ENCODE measurements around the gene COPE. TPM values are rescaled to one million over a fixed set of nuclear protein-coding genes. Genes with fewer than 3 reads are reported as not detected.

The COPE gene
- polyA plus RNA-seq, 1 donor from 2014 or later: 397 TPM

DNA sequence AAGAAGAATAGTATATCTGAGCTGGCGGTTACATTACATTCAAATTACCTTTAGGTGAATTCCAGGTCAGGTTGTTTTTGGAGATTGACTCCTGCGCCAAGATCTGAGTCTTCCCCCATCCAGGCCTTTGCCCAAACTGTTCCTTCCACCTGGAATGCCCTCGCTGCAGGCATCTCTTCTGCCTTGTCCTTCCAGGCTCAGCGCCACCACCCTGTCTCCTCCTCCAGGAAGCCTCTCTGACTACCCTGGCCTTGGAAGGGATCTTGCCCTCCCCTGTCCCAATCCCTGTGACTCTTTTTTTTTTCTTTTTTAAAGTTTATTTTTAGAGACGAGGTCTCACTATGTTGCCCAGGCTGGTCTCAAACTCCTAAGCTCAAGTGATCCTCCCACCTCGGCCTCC, 23.5 kb upstream of the COPE start:
- no peak overlapping the region for H3K4me2 ChIP-seq (ENCODE audit: low read length)
- H3K27ac ChIP-seq (ENCODE audit: low read length): no peak overlapping the region
- no peak overlapping the region for H2AFZ ChIP-seq (ENCODE audit: low read depth, low read length)
- no peak for TF ChIP-seq SMC3 (conservative IDR thresholded peaks at IDR 0.05; ENCODE audit: poor library complexity)
- TF ChIP-seq EZH2 (IDR thresholded peaks at IDR 0.05; ENCODE audit: borderline replicate concordance, insufficient read depth, low read length, poor library complexity, severe bottlenecking): no peak
- no peak for TF ChIP-seq CTCF (IDR thresholded peaks at IDR 0.05; ENCODE audit: poor library complexity, severe bottlenecking)
- TF ChIP-seq, protein P1, sequence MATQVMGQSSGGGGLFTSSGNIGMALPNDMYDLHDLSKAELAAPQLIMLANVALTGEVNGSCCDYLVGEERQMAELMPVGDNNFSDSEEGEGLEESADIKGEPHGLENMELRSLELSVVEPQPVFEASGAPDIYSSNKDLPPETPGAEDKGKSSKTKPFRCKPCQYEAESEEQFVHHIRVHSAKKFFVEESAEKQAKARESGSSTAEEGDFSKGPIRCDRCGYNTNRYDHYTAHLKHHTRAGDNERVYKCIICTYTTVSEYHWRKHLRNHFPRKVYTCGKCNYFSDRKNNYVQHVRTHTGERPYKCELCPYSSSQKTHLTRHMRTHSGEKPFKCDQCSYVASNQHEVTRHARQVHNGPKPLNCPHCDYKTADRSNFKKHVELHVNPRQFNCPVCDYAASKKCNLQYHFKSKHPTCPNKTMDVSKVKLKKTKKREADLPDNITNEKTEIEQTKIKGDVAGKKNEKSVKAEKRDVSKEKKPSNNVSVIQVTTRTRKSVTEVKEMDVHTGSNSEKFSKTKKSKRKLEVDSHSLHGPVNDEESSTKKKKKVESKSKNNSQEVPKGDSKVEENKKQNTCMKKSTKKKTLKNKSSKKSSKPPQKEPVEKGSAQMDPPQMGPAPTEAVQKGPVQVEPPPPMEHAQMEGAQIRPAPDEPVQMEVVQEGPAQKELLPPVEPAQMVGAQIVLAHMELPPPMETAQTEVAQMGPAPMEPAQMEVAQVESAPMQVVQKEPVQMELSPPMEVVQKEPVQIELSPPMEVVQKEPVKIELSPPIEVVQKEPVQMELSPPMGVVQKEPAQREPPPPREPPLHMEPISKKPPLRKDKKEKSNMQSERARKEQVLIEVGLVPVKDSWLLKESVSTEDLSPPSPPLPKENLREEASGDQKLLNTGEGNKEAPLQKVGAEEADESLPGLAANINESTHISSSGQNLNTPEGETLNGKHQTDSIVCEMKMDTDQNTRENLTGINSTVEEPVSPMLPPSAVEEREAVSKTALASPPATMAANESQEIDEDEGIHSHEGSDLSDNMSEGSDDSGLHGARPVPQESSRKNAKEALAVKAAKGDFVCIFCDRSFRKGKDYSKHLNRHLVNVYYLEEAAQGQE (IDR thresholded peaks at IDR 0.05; ENCODE audit: borderline replicate concordance): no peak
- TF ChIP-seq TAF1 (IDR thresholded peaks at IDR 0.05; ENCODE audit: low read depth): no peak
- no peaks in the 10 kb centered on the region for H3K27me3 ChIP-seq (ENCODE audit: insufficient read depth, low read depth, low read length)
- no peak overlapping the region for H3K9ac ChIP-seq (ENCODE audit: low read length)
- H3F3A ChIP-seq (ENCODE audit: insufficient read depth, low read length, poor library complexity, severe bottlenecking): no peaks in the 10 kb centered on the region
- no peaks in the 10 kb centered on the region for H4K20me1 ChIP-seq (ENCODE audit: insufficient read depth)
- H3K4me3 ChIP-seq (ENCODE audit: low read length): no peak overlapping the region
- no peaks in the 10 kb centered on the region for H3K36me3 ChIP-seq (ENCODE audit: insufficient read depth, low read length)
- H3K9me2 ChIP-seq (ENCODE audit: insufficient read depth, low read length): no peaks in the 10 kb centered on the region
- H3K9me3 ChIP-seq (ENCODE audit: low read length): no peaks in the 10 kb centered on the region
- H3K79me2 ChIP-seq (replicated peaks; ENCODE audit: insufficient read depth, low read length): peaks cover 3% of the 10 kb centered on the region

DNA sequence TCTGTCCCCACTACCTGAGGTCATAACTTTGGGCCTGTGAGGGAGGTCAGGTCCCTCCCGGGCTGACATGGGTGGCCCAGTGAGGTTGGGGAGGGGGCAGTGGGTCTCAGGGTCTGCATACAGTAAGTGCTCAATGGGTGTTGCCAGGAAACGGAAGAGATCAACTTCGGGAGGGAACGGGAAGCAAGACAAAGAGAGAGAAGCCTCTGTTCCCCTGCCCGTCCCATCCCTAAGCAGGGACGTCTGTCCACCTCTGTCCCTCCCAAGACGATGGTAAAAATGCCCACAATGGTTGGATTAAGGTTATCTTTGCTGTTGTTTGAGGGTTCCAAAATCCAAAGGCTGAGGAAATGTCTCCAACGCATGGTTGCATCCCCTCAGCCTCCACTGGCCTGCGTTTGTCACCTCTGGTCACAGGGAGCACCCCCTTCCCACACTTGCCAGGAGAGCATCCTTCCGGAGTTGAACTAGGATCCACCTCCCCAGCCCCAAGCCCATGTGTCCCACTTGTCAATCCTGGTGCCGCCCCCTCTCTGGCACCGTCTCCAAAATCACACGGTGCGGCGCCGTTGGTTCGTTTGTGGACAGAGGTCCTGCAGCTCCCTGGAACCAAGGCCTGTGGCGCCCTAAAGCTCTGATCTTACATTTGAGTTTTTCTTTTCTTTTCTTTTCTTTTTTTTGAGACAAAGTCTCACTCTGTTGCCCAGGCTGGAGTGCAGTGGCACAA, 22.6 kb upstream of the COPE start:
- H3K79me2 ChIP-seq (replicated peaks; ENCODE audit: insufficient read depth, low read length): peaks cover 3% of the 10 kb centered on the region
- peak overlapping the region; percentile 61 for H3K4me3 ChIP-seq (ENCODE audit: low read length)
- H3K4me2 ChIP-seq (ENCODE audit: low read length): no peak overlapping the region
- H3F3A ChIP-seq (ENCODE audit: insufficient read depth, low read length, poor library complexity, severe bottlenecking): no peaks in the 10 kb centered on the region
- H3K27ac ChIP-seq (ENCODE audit: low read length): peak overlapping the region; percentile 5
- H3K27me3 ChIP-seq (ENCODE audit: insufficient read depth, low read depth, low read length): no peaks in the 10 kb centered on the region
- no peaks in the 10 kb centered on the region for H3K36me3 ChIP-seq (ENCODE audit: insufficient read depth, low read length)
- no peaks in the 10 kb centered on the region for H3K9me3 ChIP-seq (ENCODE audit: low read length)
- no peaks in the 10 kb centered on the region for H4K20me1 ChIP-seq (ENCODE audit: insufficient read depth)
- peak overlapping the region; percentile 56 for H2AFZ ChIP-seq (ENCODE audit: low read depth, low read length)
- no peaks in the 10 kb centered on the region for H3K9me2 ChIP-seq (ENCODE audit: insufficient read depth, low read length)
- peak overlapping the region; percentile 55 for H3K9ac ChIP-seq (ENCODE audit: low read length)
- TF ChIP-seq RAD21 (conservative IDR thresholded peaks at IDR 0.05): no peak
- TF ChIP-seq POLR2AphosphoS5 (IDR thresholded peaks at IDR 0.05): no peak
- no peak for TF ChIP-seq EP300 (conservative IDR thresholded peaks at IDR 0.05; ENCODE audit: poor library complexity, severe bottlenecking)
- no peak for TF ChIP-seq SMC3 (conservative IDR thresholded peaks at IDR 0.05; ENCODE audit: poor library complexity)
- TF ChIP-seq TAF1 (IDR thresholded peaks at IDR 0.05; ENCODE audit: low read depth): no peak
- no peak for TF ChIP-seq MXI1 (conservative IDR thresholded peaks at IDR 0.05; ENCODE audit: poor library complexity, severe bottlenecking)
- TF ChIP-seq, protein P1 (IDR thresholded peaks at IDR 0.05; ENCODE audit: borderline replicate concordance): no peak
